Colonic mucosa (tissue), 4 donors: Measurements from ENCODE around the gene OXCT1. TPM values are rescaled to one million over a fixed set of nuclear protein-coding genes. Genes with fewer than 3 reads are reported as not detected.

Source experiments
- DNase-seq: peaks from one replicate; pipeline ENCODE4 v3.0.0-alpha.2; 2020
- H3K27ac ChIP-seq: fragments of 200-600 bp; one replicate; pipeline ENCODE4 v1.8.0; 2021
- H3K27me3 ChIP-seq: fragments of 200-600 bp; one replicate; pipeline ENCODE4 v1.8.0; 2021
- H3K36me3 ChIP-seq: fragments of 200-600 bp; one replicate; pipeline ENCODE4 v1.8.0; 2021
- H3K4me1 ChIP-seq: fragments of 200-600 bp; one replicate; pipeline ENCODE4 v1.8.0; 2021; ENCODE audit warnings: mild to moderate bottlenecking
- H3K4me3 ChIP-seq: fragments of 200-600 bp; one replicate; pipeline ENCODE4 v1.8.0; 2021
- H3K9ac ChIP-seq, 2 donors: one replicate each; pipeline ENCODE4 v1.7.0; 2013; ENCODE audit warnings: control low read depth in 2 of 2, low read depth in 2 of 2, low read length in 2 of 2
- H3K9me3 ChIP-seq: fragments of 200-600 bp; one replicate; pipeline ENCODE4 v1.8.0; 2021
- intact Hi-C: fragments of 100-400 bp; cut with DNase I; formaldehyde crosslinking; loops from one replicate; pipeline ENCODE4 v1.14.1; 2022
- total RNA-seq, 2 donors: library from RNA; stranded (reverse); fragmentation: NEBNext Ultra II Directional in 1 of 2; extraction: Animal tissue kit (Norgen Biotek cat#: 25700) in 1 of 2; gene quantifications; one replicate each; pipeline ENCODE4 v1.2.1, GENCODE V29; 2021
- TF ChIP-seq, protein P1 (sequence below): fragments of 200-600 bp; IDR thresholded peaks from one replicate; pipeline ENCODE4 v1.8.0; 2022; ENCODE audit warnings: antibody characterized with exemption, mild to moderate bottlenecking
- donor health status: healthy.
- donor health status: DM: no; HTN: no; CAD: no.
- donor health status: DM: no; HTN: no; CAD: no.

OXCT1 gene
- total RNA-seq, 2 donors from 2014 or later = 23.8 to 31.3 TPM

DNA sequence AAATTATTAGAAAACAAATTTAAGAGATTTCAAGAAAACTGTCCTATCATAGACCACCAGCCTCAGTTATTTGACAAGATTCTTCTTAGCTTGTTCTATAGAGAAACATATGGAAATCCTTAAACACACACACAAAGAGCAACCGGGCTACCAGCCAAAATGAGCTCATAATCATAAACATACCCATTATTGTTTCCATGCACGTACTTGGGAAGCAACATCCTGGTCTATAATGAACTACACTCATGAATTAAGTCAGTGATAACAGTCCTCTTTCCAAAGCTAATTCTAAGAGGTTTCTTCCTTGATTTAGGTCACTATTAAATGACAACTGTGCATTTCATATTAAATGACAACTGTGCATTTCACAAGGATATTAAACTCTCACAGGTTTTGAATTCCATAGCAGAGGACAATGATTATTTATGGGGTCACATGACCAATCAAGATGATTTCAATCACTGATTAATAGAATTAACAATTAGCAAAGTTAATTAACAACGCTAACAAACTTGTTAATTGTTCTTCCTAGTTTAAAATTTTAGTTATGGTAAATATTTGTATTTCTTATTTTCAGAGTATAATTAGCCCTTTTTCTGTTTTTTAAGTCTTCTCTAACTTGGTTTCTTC lies 77.0 kb downstream of the OXCT1 start:
- Histone ChIP-seq H3K36me3 (no peaks in the 10 kb centered on the region), H3K4me3 (no peak overlapping the region), H3K4me1 (no peaks in the 10 kb centered on the region), H3K9ac (no peak overlapping the region), H3K9me3 (no peaks in the 10 kb centered on the region), H3K27me3 (no peaks in the 10 kb centered on the region), H3K27ac (no peak overlapping the region)
- TF ChIP-seq, protein P1, sequence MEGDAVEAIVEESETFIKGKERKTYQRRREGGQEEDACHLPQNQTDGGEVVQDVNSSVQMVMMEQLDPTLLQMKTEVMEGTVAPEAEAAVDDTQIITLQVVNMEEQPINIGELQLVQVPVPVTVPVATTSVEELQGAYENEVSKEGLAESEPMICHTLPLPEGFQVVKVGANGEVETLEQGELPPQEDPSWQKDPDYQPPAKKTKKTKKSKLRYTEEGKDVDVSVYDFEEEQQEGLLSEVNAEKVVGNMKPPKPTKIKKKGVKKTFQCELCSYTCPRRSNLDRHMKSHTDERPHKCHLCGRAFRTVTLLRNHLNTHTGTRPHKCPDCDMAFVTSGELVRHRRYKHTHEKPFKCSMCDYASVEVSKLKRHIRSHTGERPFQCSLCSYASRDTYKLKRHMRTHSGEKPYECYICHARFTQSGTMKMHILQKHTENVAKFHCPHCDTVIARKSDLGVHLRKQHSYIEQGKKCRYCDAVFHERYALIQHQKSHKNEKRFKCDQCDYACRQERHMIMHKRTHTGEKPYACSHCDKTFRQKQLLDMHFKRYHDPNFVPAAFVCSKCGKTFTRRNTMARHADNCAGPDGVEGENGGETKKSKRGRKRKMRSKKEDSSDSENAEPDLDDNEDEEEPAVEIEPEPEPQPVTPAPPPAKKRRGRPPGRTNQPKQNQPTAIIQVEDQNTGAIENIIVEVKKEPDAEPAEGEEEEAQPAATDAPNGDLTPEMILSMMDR = no peak
- intact Hi-C loops = no loop called here
- no peak for DNase-seq

DNA sequence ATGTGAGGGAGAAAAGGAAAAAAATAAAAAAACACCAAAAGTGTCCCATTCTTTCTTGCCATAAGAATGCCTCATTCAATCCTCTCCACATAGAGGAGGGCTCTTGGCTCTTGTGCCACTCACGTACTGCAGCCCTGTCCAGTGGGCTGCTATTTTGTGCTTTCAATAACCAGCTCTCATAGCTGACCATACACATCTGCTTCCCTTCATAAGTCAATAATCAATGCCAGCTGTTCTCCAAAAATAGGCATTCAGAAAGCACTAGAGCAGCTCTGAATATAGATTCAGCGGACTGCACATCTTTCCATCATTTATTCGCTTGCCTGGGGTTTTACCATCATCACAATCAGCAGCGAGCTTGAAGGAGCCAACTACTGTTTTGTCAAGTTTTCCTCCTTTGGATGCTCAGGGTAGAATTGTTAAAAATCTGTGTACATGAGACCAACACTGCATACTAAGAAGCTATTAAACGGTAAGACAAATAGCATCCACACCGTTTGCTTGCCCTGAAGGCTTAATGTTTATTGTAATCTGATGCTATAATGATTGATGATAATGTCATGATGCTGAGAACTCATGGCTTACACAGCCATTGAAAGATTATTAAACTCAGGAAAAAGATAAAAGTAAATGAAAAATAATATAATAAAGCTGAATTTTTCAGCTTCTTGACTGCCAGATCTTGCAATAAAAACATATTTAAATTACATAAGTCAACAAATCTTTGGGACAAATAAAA lies 80.0 kb downstream of the OXCT1 start:
- H3K36me3 ChIP-seq = no peaks in the 10 kb centered on the region
- TF ChIP-seq, protein P1 = no peak
- no peaks in the 10 kb centered on the region for H3K9me3 ChIP-seq
- H3K27me3 ChIP-seq = no peaks in the 10 kb centered on the region
- no peak overlapping the region for H3K4me3 ChIP-seq
- H3K4me1 ChIP-seq = no peaks in the 10 kb centered on the region
- intact Hi-C loops = no loop called here
- no peak overlapping the region for H3K9ac ChIP-seq
- DNase-seq = no peak
- no peak overlapping the region for H3K27ac ChIP-seq

DNA sequence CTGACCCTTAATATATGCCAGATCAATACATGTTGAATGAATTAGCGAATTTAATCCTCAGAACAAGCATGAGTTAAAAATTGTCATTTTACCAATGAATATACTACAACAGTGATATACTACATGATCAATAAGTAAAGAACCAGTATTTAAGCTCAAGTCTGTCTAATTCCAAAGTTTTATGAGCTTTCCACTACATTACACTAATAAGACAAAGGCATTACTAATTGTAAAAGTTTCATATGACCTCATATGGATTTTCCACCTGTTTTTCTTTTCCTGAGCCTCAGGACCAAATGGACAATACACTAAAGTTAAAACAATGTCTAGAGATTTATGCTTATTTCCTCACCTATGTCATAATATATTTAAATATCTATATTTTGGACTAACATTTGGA lies 80.8 kb downstream of the OXCT1 start:
- Histone ChIP-seq H3K27ac (no peak overlapping the region), H3K27me3 (no peaks in the 10 kb centered on the region), H3K4me1 (no peaks in the 10 kb centered on the region)

DNA sequence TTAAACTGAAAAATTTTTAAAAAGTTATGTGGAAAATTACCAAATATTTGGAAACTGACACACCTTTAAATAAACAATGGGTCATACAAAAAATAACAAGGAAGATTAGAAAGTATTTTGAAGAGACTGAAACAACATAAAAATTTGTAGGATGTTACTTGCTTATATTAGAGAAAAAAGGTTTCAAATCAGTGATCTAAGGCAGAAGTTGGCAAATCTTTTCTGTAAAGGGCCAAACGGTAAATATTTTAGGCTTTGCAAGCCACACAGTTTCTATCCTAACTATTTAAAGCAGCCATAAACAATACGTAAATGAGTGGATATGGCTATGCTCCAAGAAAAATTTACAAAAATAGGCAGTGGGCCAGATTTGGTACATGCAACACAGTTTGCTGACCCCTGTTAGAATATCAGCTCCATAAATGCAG lies 81.3 kb downstream of the OXCT1 start:
- DNase-seq = no peak
- H3K9ac ChIP-seq = no peak overlapping the region

More for the DNA sequence above, 80.8 kb downstream of the OXCT1 start:
- Histone ChIP-seq H3K36me3 (no peaks in the 10 kb centered on the region), H3K9me3 (no peaks in the 10 kb centered on the region), H3K4me3 (no peak overlapping the region), H3K9ac (no peak overlapping the region)
- intact Hi-C loops = no loop called here
- no peak for DNase-seq
- TF ChIP-seq, protein P1 = no peak

DNA sequence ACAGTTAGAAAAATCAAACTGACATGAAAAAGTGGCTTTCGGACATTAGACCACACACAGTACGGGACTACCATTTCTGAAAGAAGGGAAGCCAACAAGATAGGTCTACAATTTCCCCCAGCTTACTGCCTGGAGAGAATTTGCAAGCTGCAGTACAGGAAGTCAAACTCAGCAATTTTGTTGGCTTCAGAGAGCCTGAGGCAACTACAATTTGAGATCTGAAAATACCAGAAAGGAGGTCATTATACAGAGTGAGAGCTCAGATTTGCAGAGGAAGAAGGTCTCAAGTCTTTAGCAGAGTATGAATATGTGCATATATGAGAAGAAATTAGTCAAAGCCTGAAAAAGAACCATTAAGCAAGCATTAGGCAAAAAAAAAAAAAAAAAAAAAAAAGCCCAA lies 83.0 kb downstream of the OXCT1 start:
- no peak for DNase-seq
- Histone ChIP-seq H3K4me3 (no peak overlapping the region), H3K4me1 (no peaks in the 10 kb centered on the region), H3K27ac (no peak overlapping the region), H3K36me3 (no peaks in the 10 kb centered on the region), H3K9ac (no peak overlapping the region), H3K27me3 (no peaks in the 10 kb centered on the region), H3K9me3 (no peaks in the 10 kb centered on the region)
- TF ChIP-seq, protein P1 = no peak
- intact Hi-C loops = no loop called here

More for the DNA sequence above, 81.3 kb downstream of the OXCT1 start:
- Histone ChIP-seq H3K4me1 (no peaks in the 10 kb centered on the region), H3K27ac (no peak overlapping the region), H3K9me3 (no peaks in the 10 kb centered on the region), H3K27me3 (no peaks in the 10 kb centered on the region), H3K4me3 (no peak overlapping the region), H3K36me3 (no peaks in the 10 kb centered on the region)
- TF ChIP-seq, protein P1 = no peak
- intact Hi-C loops = no loop called here
